Putamen (tissue), 1 donor: Measurements from ENCODE around the gene CAMK4.
A peak's percentile ranks its signal among the peaks of the same experiment; 100 is the strongest.

Source experiments
- DNase-seq: peaks from one replicate; pipeline ENCODE4 v3.0.0-alpha.2; 2016; ENCODE audit warnings: low spot score

Gene CAMK4

GRCh38 chr5:111223787-111224560 lies at the start of gene CAMK4:
Gene CAMK4 (plus strand): TSS chr5:111224384. CDS start chr5:111224484, 100 bp downstream.
- DNase-seq, result peak; percentile 77

DNA sequence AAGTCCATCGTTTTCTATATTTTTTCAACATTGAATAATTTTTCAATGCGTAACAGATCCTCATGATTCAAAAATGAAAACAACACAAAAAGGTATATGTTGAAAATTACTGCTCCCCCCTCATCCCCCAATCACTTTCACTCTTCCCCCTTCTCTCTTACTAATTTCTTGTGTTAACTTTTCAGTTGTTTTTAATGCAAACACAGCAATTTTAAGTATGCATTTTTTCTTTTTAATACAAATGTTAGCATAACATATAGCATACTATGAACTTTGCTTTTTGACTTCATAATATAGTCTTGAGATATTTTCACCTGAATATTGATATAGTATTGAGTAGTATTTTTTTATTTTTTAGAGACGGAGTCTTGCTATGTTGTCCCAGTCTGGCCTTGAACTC lies 41.1 kb upstream of the CAMK4 start:
- no peak for DNase-seq

GRCh38 chr5:111187079-111187478 lies 37.1 kb upstream of the CAMK4 start:
- no peak for DNase-seq

DNA sequence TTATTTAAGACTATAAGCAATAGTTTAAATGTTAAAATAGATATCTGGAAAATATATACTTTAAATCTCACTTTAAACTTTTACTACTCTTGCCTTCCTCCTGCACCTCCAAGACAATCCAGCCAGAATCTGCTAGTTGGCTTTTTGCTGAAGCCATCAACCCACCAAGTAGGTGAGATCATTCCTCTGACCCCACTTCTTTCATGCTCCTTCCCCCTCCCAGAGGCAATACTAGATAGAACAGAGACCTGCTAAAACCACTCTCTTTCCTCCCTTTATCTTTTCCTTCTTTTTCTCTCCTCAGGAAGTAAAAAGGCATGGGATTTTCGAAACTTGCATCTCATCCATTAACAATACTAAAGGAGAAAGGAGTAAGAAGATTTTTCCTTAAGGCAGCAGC lies 30.1 kb upstream of the CAMK4 start:
- no peak for DNase-seq

DNA sequence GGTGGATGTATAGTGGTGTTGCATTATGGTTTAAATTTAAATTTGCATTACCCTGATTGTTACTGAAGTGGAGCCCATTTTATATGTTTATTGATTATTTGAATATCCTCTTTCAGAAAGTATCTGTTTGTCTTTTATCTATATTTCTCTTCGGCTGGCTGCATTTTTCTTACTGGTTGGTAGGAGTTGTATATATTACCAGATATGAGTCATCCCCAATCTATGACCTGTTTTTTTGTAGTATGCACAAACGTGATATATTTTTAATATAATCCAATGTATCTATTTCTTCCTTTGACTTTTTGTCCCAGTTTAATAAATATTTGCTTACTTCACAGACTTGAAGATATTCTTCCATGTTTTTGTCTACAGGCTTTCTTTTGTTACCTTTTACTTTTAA lies 29.3 kb upstream of the CAMK4 start:
- no peak for DNase-seq

DNA sequence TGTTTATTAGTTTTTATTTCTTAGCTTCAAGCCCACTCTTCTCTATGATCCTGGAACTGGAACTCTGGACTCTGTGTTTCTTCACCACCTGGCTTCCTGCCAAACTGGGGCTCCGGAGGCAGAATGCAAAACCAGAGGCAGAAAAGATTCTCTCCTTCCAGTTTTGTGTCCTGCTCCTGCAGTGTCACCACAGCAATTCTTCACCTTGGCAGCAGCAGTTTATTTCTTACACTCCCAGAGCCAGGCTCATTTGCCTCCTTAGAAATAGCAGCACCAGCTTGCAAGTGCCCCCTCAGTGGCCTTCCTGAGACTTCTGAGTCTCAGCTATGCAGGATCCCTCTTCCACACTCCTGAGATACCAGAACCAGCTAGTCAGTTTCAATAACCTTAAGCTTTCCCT lies 26.7 kb upstream of the CAMK4 start:
- DNase-seq, result peak; percentile 15

DNA sequence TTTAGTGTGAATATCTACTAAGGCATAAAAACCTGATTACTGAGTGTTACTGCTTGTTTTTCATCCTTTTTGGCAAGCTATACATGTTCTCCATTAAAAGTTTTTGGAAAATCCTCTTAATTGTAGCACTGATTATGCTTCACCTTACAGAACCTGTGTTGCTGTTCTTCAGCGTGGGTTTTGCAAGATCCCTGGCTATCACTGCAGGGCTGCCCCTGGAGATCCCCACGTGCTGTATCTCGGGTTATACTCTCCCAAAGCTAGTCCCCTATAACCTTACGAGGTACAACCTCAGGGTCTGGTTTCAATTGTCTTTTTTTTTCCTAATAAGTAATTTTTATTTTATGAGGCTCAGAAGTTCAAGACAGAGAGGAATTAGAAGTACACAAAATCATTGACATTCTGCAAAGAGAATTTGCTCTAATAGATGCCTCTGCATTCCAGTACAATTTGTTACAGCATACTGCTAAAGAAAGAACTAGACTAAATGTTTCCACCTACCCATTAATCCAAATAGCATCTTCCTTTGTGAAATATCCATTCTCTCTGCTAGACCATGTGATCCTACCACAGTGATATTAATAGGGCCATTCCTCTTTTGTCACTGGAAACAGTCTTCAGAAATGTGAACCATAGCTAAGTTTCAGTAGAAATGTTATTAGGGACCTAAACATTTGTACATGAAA lies 25.8 kb upstream of the CAMK4 start:
- peak; percentile 62 for DNase-seq

DNA sequence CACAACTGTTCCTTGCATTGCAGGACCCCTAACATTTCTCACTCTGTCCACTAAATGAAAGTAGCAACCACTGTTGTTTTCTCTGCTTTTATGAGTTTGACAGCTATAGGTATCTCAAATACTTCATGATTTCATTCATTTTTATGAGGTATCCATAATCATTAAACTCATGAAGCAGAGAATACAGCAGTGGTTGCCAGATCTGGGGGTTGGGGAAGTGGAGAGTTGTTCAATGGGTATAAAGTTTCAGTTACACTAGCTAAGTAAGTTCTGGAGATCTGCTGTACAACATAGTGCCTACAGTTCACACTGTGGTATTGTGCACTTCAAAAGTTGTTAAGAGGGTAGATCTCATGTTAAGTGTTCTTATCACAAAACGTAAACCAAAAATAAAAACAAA lies 23.4 kb upstream of the CAMK4 start:
- DNase-seq, result no peak

- no peak for DNase-seq
These were observed 22.5 kb upstream of the CAMK4 start for GRCh38 chr5:111201705-111202104.

GRCh38 chr5:111211341-111211740 lies 12.8 kb upstream of the CAMK4 start:
- DNase-seq, result no peak

DNA sequence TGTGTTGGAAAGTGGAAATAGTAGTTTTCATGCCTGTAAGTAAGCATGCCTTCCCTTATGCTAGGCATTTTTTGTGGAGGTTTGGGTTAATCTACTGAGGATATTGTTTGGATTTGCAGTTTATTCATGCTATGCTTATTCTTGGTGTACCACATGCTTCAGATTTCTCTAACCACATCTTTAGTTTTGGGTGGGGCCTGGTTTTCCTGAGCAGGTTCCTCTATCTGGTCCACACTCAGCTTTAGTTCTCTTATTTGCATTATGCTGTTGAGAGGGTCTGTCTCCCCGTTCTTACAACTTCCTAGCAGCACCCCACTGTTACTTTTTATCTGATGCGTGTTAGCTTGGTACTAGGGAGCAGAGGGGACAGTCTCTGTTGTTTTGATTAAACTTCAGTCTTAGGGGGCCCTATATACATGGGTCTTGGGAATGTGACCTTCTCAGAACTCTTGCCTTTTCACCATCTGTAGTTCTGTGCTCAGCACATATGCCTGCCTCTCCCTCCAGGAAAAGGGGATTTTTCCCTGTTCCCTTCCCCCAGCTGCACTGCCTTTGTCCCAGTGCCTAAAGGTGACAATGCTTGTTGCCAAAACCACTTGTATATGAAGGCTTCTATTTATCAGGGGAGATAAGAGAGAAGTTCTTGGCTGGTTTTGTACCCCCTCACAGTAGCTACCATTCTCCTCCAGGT lies 10.0 kb upstream of the CAMK4 start:
- DNase-seq, result no peak

- no peak for DNase-seq
These were observed 8.2 kb upstream of the CAMK4 start for GRCh38 chr5:111215971-111216370.

DNA sequence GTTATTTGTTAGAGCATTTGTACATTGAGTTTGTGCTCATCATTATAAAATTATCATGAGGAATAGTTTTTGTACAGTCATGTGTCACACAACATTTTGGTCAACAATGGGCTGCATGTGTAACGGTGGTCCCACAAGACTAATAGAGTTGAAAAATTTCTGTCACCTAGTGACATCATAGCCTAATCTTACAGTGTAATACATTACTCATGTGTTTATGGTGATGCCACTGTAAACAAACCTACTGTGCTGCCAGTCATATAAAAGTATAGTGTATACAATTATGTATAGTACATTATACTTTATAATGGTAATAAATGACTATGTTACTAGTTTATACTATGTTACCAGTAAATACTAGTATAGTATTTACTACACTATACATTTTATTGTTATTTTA lies 3.0 kb upstream of the CAMK4 start:
- no peak for DNase-seq

DNA sequence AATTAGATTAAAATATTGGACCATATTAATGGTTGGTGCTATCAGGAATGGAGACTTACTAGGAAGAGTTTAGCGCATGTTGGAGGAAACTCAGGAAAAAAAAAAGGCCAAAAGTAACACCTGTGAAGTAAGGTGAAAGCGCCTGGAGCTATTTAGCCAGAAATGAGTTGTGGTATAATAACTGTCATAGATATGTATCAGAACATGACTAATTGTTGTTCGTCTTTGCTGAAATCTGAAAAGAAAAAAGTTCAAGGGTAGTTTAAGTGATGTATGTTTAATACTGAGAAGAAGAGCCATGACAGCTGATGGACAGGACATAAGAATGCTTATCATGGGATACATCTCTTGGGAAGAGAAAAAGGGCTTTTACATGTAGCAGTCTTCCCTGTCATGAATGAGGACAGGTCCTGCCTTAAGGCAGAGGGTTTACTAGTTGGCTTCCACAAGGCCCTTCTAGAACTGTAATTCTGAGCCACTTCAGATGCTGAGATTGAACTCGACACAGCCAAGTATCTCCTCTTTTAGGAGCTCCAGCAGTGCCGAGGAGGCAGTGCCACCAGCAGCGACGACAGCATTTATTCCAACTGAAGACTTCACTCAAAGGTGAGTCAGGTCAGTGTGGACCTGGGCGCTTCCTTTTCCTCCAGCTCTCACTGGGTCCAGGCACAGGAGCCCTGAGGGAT lies 940 bp upstream of the CAMK4 start:
- DNase-seq, result no peak

- no peak for DNase-seq
These were observed 569 bp downstream of the CAMK4 start for GRCh38 chr5:111224561-111225345.

DNA sequence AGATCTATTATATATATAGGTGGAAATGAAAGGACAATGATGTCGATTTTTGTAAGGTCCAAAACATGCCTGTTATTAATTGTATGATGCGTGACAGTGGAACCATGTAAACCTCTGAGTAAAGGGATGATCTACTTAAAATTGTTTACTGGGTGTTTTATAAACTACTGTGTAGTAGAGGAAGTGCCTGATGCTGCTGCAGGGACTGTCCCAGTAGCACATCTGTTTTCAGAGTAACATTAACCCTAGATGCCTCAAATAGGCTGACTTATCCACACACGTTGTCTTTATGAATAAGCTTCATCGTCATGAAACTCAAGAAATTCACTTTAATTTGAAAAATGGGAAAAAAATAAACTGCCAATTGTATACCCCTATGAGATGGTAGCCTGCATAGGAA lies 1.7 kb downstream of the CAMK4 start:
- DNase-seq, result no peak

GRCh38 chr5:111226556-111226955 lies 2.4 kb downstream of the CAMK4 start:
- DNase-seq, result no peak

- DNase-seq, result no peak
These were observed 3.1 kb downstream of the CAMK4 start for GRCh38 chr5:111227226-111227782.

GRCh38 chr5:111227801-111228200 lies 3.6 kb downstream of the CAMK4 start:
- no peak for DNase-seq

DNA sequence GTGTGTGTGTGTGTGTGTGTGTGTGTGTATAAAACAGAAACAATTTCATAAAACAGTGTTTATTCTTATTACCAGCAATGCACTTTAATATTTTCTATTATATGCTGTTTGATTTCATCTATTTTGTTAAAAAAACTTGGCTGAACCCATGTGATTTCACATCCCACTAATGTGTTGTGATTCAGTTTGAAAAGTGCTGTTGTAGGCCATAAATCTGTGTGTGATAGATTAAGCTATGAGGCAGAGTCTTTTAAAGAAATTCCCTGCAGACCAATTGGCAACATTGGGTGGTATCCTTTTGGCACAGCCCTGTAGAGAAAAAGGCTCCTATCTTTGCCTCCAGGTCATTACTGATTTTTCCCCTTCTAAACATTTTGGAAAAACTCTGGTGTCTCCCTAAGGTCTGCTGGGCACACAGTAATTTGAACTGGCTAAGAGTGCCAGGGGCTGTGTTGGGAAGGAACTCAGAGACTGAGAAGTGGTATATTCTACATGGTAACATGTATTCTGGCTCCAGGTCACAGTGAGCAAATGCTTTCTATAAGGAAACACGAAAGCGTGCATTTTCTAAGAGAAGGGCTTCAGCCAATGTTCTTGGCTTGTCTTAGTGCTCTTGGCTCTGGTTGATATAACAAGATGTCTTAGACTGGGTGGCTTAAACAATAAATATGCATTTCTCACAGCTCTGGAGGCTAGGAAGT lies 4.5 kb downstream of the CAMK4 start:
- no peak for DNase-seq
